Thymus (tissue), 11 donors: ENCODE results near the gene GPRC5C. TPM values are rescaled to one million over a fixed set of nuclear protein-coding genes. Genes with fewer than 3 reads are reported as not detected.

Source experiments
- DNase-seq, 9 donors: peaks; one replicate each; pipeline ENCODE4 v3.0.0-alpha.2; 2013; ENCODE audit warnings: low spot score in 9 of 9, low read depth in 6 of 9, missing footprints in 1 of 9
- H3K27ac ChIP-seq, 2 donors: one replicate each; pipeline ENCODE4 v1.5.1; 2013; ENCODE audit warnings: control low read depth in 1 of 2, low read depth in 1 of 2, low read length in 1 of 2, mild to moderate bottlenecking in 1 of 2, moderate library complexity in 1 of 2
- H3K27me3 ChIP-seq, 2 donors: one replicate each; pipeline ENCODE4 v1.5.1; 2013; ENCODE audit warnings: low read length in 1 of 2; ENCODE audit not compliant: control insufficient read depth in 2 of 2, insufficient read depth in 1 of 2
- H3K36me3 ChIP-seq, 2 donors: one replicate each; pipeline ENCODE4 v1.5.1; 2013; ENCODE audit warnings: low read length in 1 of 2, mild to moderate bottlenecking in 1 of 2, moderate library complexity in 1 of 2; ENCODE audit not compliant: control insufficient read depth in 2 of 2, insufficient read depth in 2 of 2
- H3K4me1 ChIP-seq, 2 donors: one replicate each; pipeline ENCODE4 v1.5.1; 2013; ENCODE audit warnings: low read length in 2 of 2; ENCODE audit not compliant: control insufficient read depth in 2 of 2, insufficient read depth in 2 of 2
- H3K4me3 ChIP-seq, 2 donors: one replicate each; pipeline ENCODE4 v1.5.1; 2013; ENCODE audit warnings: low read length in 2 of 2, control low read depth in 1 of 2, mild to moderate bottlenecking in 1 of 2
- H3K9me3 ChIP-seq, 2 donors: one replicate each; pipeline ENCODE4 v1.5.1; 2013; ENCODE audit warnings: low read length in 1 of 2, mild to moderate bottlenecking in 1 of 2; ENCODE audit not compliant: control insufficient read depth in 2 of 2, insufficient read depth in 1 of 2
- WGBS: extraction: QIAGEN DNeasy Blood & Tissue Kit; methylation state at CpG from one replicate; pipeline ENCODE4 v1.1.7; 2013; 5-methylcytosine and 5-hydroxymethylcytosine counted together
- polyA plus RNA-seq: library from polyadenylated mRNA; stranded (reverse); fragments of 200-250 nt; gene quantifications from one replicate; pipeline ENCODE4 v1.2.3, GENCODE V29; 2013
- total RNA-seq: library from RNA; stranded (reverse); fragments of 120-200 nt; gene quantifications from one replicate; pipeline ENCODE4 v1.2.4, GENCODE V29; 2013
- donor health status: healthy.

The GPRC5C gene
- total and polyA plus RNA-seq, 2 donors: 11.5 to 14.3 TPM

GRCh38 chr17:74493331-74493833, 61.5 kb downstream of the GPRC5C start:
- no peak overlapping the region for H3K4me3 ChIP-seq
- H3K36me3 ChIP-seq: no peaks in the 10 kb centered on the region
- peaks cover 0 to 3% of the 10 kb centered on the region in 2 donors for H3K9me3 ChIP-seq
- H3K27me3 ChIP-seq: no peaks in the 10 kb centered on the region
- H3K4me1 ChIP-seq: peaks cover 0 to 4% of the 10 kb centered on the region in 2 donors
- no peak overlapping the region for H3K27ac ChIP-seq
- WGBS: 49% methylated on average over 11 of the region's 11 CpGs
- peak in 7 of 9 donors; percentile 52 to 80 (median 66) for DNase-seq

Other genes with a start within 250 kb of the GPRC5C start
- 2,116 TPM for gene RPL38, start 228.4 kb upstream of the GPRC5C start, total RNA-seq
- 3,433 TPM for gene RPL38, start 228.4 kb upstream of the GPRC5C start, polyA plus RNA-seq
- 8.7 TPM for gene TTYH2, start 218.5 kb upstream of the GPRC5C start, total RNA-seq
- 4.9 TPM for gene TTYH2, start 218.5 kb upstream of the GPRC5C start, polyA plus RNA-seq
- gene DNAI2, start 157.9 kb upstream of the GPRC5C start, total RNA-seq: 0.38 TPM
- 0.78 TPM for gene DNAI2, start 157.9 kb upstream of the GPRC5C start, polyA plus RNA-seq
- gene KIF19, start 105.9 kb upstream of the GPRC5C start, total RNA-seq: 5.2 TPM
- gene KIF19, start 105.9 kb upstream of the GPRC5C start, polyA plus RNA-seq: 4.7 TPM
- gene BTBD17, start 70.2 kb upstream of the GPRC5C start, total RNA-seq: 0.05 TPM
- gene BTBD17, start 70.2 kb upstream of the GPRC5C start, polyA plus RNA-seq: 0.16 TPM
- 0.09 TPM for gene GPR142, start 64.6 kb upstream of the GPRC5C start, total RNA-seq
- gene GPR142, start 64.6 kb upstream of the GPRC5C start, polyA plus RNA-seq: 0.16 TPM
- gene CD300A, start 34.5 kb downstream of the GPRC5C start, total RNA-seq: 28.0 TPM
- gene CD300A, start 34.5 kb downstream of the GPRC5C start, polyA plus RNA-seq: 26.7 TPM
- gene CD300LB, start 99.4 kb downstream of the GPRC5C start, total RNA-seq: 0.38 TPM
- gene CD300LB, start 99.4 kb downstream of the GPRC5C start, polyA plus RNA-seq: 0.64 TPM
- gene CD300C, start 114.0 kb downstream of the GPRC5C start, total RNA-seq: 0.80 TPM
- 1.2 TPM for gene CD300C, start 114.0 kb downstream of the GPRC5C start, polyA plus RNA-seq
- 0.38 TPM for gene CD300H, start 135.4 kb downstream of the GPRC5C start, total RNA-seq
- gene CD300H, start 135.4 kb downstream of the GPRC5C start, polyA plus RNA-seq: 2.8 TPM
- not detected for gene CD300LD, start 160.2 kb downstream of the GPRC5C start, total RNA-seq
- gene CD300LD, start 160.2 kb downstream of the GPRC5C start, polyA plus RNA-seq: 0.16 TPM
- 0.33 TPM for gene CD300E, start 191.7 kb downstream of the GPRC5C start, total RNA-seq
- gene CD300E, start 191.7 kb downstream of the GPRC5C start, polyA plus RNA-seq: 4.0 TPM